Islet of Langerhans (tissue), 1 donor: ENCODE data around the gene PANK4.

ENCODE experiments used
- FAIRE-seq: peaks from one replicate; lab custom pipeline; 2011; peaks lifted over from hg19 to GRCh38; lab: Jason Lieb, UNC

PANK4 gene

GRCh38 chr1:2495546-2495945 lies 30.9 kb downstream of the PANK4 start:
- FAIRE-seq: no peak

GRCh38 chr1:2495026-2495425 lies 31.4 kb downstream of the PANK4 start:
- FAIRE-seq: no peak

- no peak for FAIRE-seq
Observed at GRCh38 chr1:2494323-2494693, 32.1 kb downstream of the PANK4 start.

- FAIRE-seq: no peak
Observed at GRCh38 chr1:2493691-2494322, 32.6 kb downstream of the PANK4 start.

- FAIRE-seq: no peak
Observed at GRCh38 chr1:2493218-2493617, 33.2 kb downstream of the PANK4 start.

GRCh38 chr1:2492091-2492490 lies 34.3 kb downstream of the PANK4 start:
- no peak for FAIRE-seq

GRCh38 chr1:2489615-2490014 lies 36.8 kb downstream of the PANK4 start:
- FAIRE-seq: no peak

GRCh38 chr1:2488688-2489087 lies 37.7 kb downstream of the PANK4 start:
- FAIRE-seq: no peak

GRCh38 chr1:2486558-2486957 lies 39.8 kb downstream of the PANK4 start:
- no peak for FAIRE-seq

- no peak for FAIRE-seq
Observed at GRCh38 chr1:2486041-2486440, 40.4 kb downstream of the PANK4 start.

GRCh38 chr1:2483970-2484369 lies 42.4 kb downstream of the PANK4 start:
- no peak for FAIRE-seq

- no peak for FAIRE-seq
Observed at GRCh38 chr1:2483026-2483425, 43.4 kb downstream of the PANK4 start.

- no peak for FAIRE-seq
Observed at GRCh38 chr1:2482588-2482987, 43.8 kb downstream of the PANK4 start.

GRCh38 chr1:2481885-2482284 lies 44.5 kb downstream of the PANK4 start:
- FAIRE-seq: no peak

- FAIRE-seq: no peak
Observed at GRCh38 chr1:2480986-2481364, 45.4 kb downstream of the PANK4 start.

GRCh38 chr1:2480236-2480985 lies 46.0 kb downstream of the PANK4 start:
- no peak for FAIRE-seq

- no peak for FAIRE-seq
Observed at GRCh38 chr1:2479618-2480017, 46.8 kb downstream of the PANK4 start.

- no peak for FAIRE-seq
Observed at GRCh38 chr1:2479186-2479585, 47.2 kb downstream of the PANK4 start.

GRCh38 chr1:2477791-2478499 lies 48.5 kb downstream of the PANK4 start:
- FAIRE-seq: no peak

- no peak for FAIRE-seq
Observed at GRCh38 chr1:2477309-2477708, 49.1 kb downstream of the PANK4 start.

- FAIRE-seq: no peak
Observed at GRCh38 chr1:2476061-2476999, 50.1 kb downstream of the PANK4 start, which contains the start of gene PLCH2. TSS of gene PLCH2 (plus strand) at chr1:2476289. CDS start at chr1:2476589, 300 bp downstream.

GRCh38 chr1:2475571-2475970 lies 50.8 kb downstream of the PANK4 start:
- no peak for FAIRE-seq
